ENCODE measurements around the gene SSTR3. TPM values are rescaled to one million over a fixed set of nuclear protein-coding genes. Genes with fewer than 3 reads are reported as not detected.

SSTR3 gene
- total RNA-seq, 1 donor = not detected

- peak; percentile 84 for DNase-seq (ENCODE audit: low read depth)
- TF ChIP-seq, protein P1, sequence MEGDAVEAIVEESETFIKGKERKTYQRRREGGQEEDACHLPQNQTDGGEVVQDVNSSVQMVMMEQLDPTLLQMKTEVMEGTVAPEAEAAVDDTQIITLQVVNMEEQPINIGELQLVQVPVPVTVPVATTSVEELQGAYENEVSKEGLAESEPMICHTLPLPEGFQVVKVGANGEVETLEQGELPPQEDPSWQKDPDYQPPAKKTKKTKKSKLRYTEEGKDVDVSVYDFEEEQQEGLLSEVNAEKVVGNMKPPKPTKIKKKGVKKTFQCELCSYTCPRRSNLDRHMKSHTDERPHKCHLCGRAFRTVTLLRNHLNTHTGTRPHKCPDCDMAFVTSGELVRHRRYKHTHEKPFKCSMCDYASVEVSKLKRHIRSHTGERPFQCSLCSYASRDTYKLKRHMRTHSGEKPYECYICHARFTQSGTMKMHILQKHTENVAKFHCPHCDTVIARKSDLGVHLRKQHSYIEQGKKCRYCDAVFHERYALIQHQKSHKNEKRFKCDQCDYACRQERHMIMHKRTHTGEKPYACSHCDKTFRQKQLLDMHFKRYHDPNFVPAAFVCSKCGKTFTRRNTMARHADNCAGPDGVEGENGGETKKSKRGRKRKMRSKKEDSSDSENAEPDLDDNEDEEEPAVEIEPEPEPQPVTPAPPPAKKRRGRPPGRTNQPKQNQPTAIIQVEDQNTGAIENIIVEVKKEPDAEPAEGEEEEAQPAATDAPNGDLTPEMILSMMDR (IDR thresholded peaks at IDR 0.05; ENCODE audit: insufficient read depth, low read length) = no peak
Observed at GRCh38 chr22:37197451-37198257, 14.6 kb downstream of the SSTR3 start.

GRCh38 chr22:37196539-37197450 lies 15.5 kb downstream of the SSTR3 start:
- DNase-seq (ENCODE audit: low read depth) = peak; percentile 93
- TF ChIP-seq, protein P1 (IDR thresholded peaks at IDR 0.05; ENCODE audit: insufficient read depth, low read length) = peak; percentile 17

More at GRCh38 chr22:37197451-37198257, 14.6 kb downstream of the SSTR3 start:
- H3K4me3 ChIP-seq (ENCODE audit: low read depth, low read length) = no peak overlapping the region

GRCh38 chr22:37195921-37196320 lies 16.4 kb downstream of the SSTR3 start:
- peak; percentile 38 for DNase-seq (ENCODE audit: low read depth)
- no peak overlapping the region for H3K4me3 ChIP-seq (ENCODE audit: low read depth, low read length)
- TF ChIP-seq, protein P1 (IDR thresholded peaks at IDR 0.05; ENCODE audit: insufficient read depth, low read length) = no peak

More at GRCh38 chr22:37196539-37197450, 15.5 kb downstream of the SSTR3 start:
- no peak overlapping the region for H3K4me3 ChIP-seq (ENCODE audit: low read depth, low read length)

GRCh38 chr22:37194750-37195149 lies 17.5 kb downstream of the SSTR3 start:
- TF ChIP-seq, protein P1 (IDR thresholded peaks at IDR 0.05; ENCODE audit: insufficient read depth, low read length) = no peak
- DNase-seq (ENCODE audit: low read depth) = no peak
- no peak overlapping the region for H3K4me3 ChIP-seq (ENCODE audit: low read depth, low read length)

- TF ChIP-seq, protein P1 (IDR thresholded peaks at IDR 0.05; ENCODE audit: insufficient read depth, low read length) = no peak
- DNase-seq (ENCODE audit: low read depth) = no peak
- no peak overlapping the region for H3K4me3 ChIP-seq (ENCODE audit: low read depth, low read length)
Observed at GRCh38 chr22:37193629-37194191, 18.6 kb downstream of the SSTR3 start.

DNA sequence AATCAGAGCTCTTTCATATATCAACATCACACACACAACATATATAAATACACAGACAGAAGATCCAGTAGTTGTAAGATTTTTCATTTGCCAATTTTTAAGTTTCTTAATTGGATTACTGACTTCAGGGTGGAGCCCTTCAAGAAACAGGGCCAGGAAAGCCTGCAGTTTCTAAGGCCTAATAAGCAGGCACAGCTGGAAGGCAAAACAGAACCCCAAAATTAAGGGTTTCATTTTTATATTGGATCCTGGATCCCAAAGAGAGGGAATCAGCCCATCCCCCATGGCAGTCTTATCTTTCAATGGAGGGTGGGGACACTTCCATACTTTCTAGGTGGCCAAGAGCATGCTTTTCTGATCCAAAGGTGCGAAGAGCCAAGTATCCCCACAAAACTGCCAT lies 19.5 kb downstream of the SSTR3 start:
- no peak overlapping the region for H3K4me3 ChIP-seq (ENCODE audit: low read depth, low read length)
- no peak for DNase-seq (ENCODE audit: low read depth)
- TF ChIP-seq, protein P1 (IDR thresholded peaks at IDR 0.05; ENCODE audit: insufficient read depth, low read length) = no peak
